Left colon (tissue), 2 donors: Measurements from ENCODE around the gene GIT2. TPM values are rescaled to one million over a fixed set of nuclear protein-coding genes. Genes with fewer than 3 reads are reported as not detected.

Source experiments
- ATAC-seq: fragments of 200-7000 bp; cut with Tn5 transposase; one replicate; pipeline ENCODE4 v1.9.1; 2020; ENCODE audit warnings: mild to moderate bottlenecking, moderate library complexity
- DNase-seq, 2 donors: peaks; one replicate each; pipeline ENCODE4 v3.0.0-alpha.2; 2020
- intact Hi-C, 2 donors: fragments of 100-400 bp; cut with DNase I in 1 of 2; cut with micrococcal nuclease in 1 of 2; formaldehyde crosslinking; loops; one replicate each; pipeline versions ENCODE4 v1.11.2 to v1.14.0; 2022; cut with DNase I, micrococcal nuclease
- total RNA-seq, 2 donors: library from RNA; stranded (reverse); fragmentation: NEBNext Ultra II Directional; extraction: Animal tissue kit (Norgen Biotek cat#: 25700); gene quantifications; one replicate each; pipeline ENCODE4 v1.2.1, GENCODE V29; 2021
- donor health status: DM: no; HTN: no; CAD: no.
- donor health status: DM: yes; HTN: yes; CAD: no.

Gene GIT2
- total RNA-seq, 2 donors from 2014 or later: 29.0 to 31.4 TPM

GRCh38 chr12:109883461-109883860, 112.7 kb downstream of the GIT2 start:
- ATAC-seq (no peak), DNase-seq (no peak)
- intact Hi-C loops: no loop called here

GRCh38 chr12:109881752-109882151, 114.4 kb downstream of the GIT2 start:
- DNase-seq (no peak), ATAC-seq (no peak)
- intact Hi-C loops: no loop called here

GRCh38 chr12:109880938-109881337, 115.2 kb downstream of the GIT2 start:
- no peak for DNase-seq
- intact Hi-C loops: no loop called here
- peak; percentile 17 for ATAC-seq

- DNase-seq (peak; percentile 81 to 88), ATAC-seq (peak; percentile 84)
- intact Hi-C loops: no loop called here
Observed at GRCh38 chr12:109880043-109880931, 115.9 kb downstream of the GIT2 start, which contains the start of gene GLTP. Gene GLTP (minus strand): TSS chr12:109880541. CDS start chr12:109880374, 167 bp downstream.

Other genes with a start within 250 kb of the GIT2 start
- gene TRPV4, start 163.0 kb downstream of the GIT2 start, total RNA-seq: under 1 TPM; 0.09 to 0.36 TPM
- 100 to 1,000 TPM in 1 of 2 donors, 10 to 100 TPM in 1; 95.0 to 128 TPM for gene GLTP, start 115.8 kb downstream of the GIT2 start, total RNA-seq
- gene TCHP, start 96.1 kb downstream of the GIT2 start, total RNA-seq: 10 to 100 TPM; 15.0 to 17.2 TPM
- 10 to 100 TPM; 65.3 to 68.3 TPM for gene ANKRD13A, start 3.1 kb upstream of the GIT2 start, total RNA-seq
- gene C12orf76, start 52.2 kb upstream of the GIT2 start, total RNA-seq: 1 to 10 TPM; 5.5 to 7.8 TPM
- 1 to 10 TPM; 4.8 to 5.1 TPM for gene IFT81, start 128.0 kb upstream of the GIT2 start, total RNA-seq